Measurements from ENCODE around the gene KIF3C.
A peak's percentile ranks its signal among the peaks of the same experiment; 100 is the strongest.
"Not testable (repeated sequence)": the region's sequence is repeated elsewhere in the genome, so short reads cannot be mapped to it uniquely, and the experiment has no call there.

The KIF3C gene

DNA sequence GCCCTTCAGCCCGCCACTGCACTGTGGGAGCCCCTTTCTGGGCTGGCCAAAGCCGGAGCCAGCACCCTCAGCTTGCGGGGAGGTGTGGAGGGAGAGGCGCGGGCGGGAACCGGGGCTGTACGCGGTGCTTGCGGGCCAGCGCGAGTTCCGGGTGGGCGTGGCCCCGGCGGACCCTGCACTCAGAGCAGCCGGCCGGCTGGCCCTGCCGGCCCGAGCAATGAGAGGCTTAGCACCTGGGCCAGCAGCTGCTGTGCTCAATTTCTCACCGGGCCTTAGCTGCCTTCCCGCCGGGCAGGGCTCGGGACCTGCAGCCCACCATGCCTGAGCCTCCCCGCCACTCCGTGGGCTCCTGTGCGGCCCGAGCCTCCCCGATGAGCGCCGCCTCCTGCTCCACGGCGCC lies 66.9 kb downstream of the KIF3C start:
- not testable (repeated sequence) for DNase-seq

DNA sequence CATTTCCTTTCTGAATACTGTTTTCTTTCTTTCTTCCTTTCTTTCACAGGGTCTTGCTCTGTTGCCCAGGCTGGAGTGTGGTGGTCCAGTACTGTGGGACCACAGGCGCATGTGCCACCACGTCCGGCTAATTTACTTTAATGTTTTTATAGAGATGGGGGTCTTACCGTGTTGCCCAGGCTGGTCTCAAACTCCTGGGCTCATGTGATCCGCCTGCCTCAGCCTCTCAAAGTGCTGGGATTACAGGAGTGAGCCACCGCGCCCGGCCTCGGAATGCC lies 68.7 kb downstream of the KIF3C start:
- DNase-seq, result not testable (repeated sequence)

DNA sequence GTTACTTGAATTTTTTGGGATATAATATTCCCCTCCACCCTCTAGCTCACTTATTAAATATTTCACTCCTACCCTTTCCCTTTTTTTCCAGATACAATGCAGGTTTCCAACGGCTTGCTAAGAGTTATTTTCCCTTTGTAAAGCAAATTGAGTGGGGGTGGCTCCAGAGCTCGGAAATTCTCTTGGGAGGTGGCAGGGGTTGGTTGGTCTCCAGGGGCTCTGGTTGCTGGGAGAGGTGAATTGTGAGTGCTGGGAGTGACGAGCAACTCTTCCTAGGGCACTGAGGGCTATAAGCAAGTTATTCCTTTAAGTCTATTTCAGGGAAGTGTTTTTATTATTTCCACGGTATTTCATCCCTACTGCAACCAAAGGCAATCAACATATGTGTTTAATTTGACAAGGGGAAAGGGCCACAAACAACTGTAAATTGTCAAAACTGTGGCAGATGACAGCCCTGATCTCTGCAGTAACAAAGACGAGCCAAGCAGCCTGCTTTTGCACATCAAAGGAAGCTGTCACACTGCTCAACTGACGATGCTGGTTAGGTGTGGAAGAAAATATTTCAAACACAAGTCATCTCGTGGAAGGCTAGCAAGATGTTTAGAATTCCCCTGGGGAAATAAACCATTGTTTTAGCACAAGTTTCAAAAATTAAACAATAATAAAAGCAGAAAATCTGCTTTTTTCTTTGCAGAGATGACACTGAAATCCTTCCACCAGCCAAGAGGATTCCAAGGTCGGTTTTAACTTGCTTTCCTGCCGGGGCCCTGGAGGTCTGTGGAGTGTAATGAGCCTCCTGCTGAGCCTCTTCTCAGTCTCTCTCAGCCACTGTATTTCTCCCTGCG lies 69.2 kb downstream of the KIF3C start:
- no peak for DNase-seq

DNA sequence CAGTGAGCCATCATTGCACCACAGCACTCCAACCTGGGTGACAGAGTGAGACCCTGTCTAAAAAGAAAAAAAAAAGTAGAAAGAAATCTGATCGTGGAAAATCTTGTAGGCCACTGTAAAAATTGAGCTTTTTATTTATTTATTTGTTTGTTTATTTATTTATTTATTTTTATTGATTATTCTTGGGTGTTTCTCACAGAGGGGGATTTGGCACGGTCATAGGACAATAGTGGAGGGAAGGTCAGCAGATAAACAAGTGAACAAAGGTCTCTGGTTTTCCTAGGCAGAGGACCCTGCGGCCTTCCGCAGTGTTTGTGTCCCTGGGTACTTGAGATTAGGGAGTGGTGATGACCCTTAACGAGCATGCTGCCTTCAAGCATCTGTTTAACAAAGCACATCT lies 72.7 kb downstream of the KIF3C start:
- DNase-seq, result not testable (repeated sequence)

DNA sequence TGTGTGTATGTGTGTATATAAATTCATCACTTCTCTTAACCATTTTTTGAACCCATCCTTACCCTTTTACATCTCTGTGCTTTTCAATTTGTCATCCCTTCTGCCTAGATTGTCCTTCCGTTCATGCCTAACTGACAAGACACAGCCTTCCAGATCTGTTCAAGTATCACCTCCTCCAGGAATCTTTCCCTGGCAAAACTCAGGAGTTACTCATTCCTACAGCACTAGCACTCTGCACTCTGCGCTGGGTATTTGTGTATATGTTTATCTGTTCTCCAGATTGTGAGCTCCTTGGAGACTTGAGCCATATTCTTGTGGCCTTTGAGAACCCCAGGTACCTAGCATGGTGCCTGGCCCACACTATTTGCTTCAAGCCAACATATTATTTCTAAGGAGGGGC lies 77.2 kb downstream of the KIF3C start:
- no peak for DNase-seq

DNA sequence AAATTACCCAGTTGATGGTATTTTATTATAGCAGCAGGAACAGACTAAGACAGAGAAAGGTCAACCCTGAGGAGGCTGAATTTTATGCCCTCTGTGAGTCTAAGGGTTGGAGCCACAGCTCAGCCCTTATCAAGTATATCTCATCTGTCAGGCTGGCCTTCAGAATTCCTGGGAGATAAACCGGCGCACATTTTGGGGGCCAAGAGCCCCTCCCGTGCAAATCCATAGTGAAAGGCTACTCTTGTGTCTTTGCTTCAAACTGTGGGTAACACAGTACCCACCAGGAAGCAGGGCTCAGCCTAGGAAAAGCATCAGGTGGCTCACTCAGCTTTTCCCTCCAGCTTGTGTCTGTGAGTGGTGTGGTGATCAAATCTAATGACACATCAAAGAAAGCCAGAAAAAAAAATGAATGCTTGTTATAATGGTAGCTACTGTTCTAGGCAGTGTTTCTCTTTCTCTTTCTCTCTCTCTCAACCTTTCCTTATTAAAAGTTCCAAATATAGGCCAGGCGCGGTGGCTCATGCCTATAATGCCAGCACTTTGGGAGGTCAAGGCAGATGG lies 79.0 kb downstream of the KIF3C start:
- no peak for DNase-seq

DNA sequence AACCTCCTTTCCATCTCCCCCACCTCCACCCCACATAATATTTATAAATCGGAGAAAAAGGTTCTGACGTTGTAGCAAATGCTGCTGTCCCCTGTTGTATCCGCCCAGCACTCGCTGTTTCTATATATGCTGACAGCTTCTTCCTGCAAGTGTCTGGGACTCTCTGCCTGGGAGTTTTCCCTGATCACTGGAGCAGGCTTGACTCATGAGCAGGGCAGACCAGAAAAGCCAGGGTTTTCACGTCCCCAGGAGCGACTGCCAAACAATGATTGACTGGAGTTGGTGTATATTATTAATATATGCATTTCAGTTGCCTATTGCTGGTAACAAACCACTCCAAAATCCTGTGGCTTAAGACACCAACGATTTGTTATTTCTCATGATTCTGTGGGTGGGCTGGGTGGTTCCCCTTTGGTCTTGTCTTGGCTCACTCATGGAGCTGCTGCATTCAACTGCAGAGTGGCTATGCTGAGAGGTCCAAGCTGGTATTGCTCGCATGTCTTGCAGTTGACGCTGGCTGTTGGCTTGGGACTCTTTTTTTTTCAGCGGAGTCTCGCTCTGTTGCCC lies 82.8 kb downstream of the KIF3C start:
- no peak for DNase-seq

DNA sequence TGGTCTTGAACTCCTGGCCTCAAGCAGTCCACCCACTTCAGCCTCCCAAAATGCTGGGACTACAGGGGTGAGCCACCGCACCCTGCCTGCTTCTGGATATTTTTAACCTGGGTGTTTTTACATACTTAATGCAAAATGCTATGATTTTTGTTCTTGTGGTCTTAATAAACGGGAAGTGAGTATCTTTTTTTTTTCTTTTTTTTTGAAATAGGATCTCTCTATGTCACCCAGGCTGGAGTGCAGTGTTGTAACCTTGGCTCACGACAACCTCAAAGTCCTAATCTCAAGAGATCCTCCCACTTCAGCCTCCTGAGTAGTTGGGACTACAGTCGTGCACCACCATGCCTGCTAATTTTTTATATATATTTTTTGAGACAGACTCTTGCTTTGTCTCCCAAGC lies 84.8 kb downstream of the KIF3C start:
- no peak for DNase-seq

DNA sequence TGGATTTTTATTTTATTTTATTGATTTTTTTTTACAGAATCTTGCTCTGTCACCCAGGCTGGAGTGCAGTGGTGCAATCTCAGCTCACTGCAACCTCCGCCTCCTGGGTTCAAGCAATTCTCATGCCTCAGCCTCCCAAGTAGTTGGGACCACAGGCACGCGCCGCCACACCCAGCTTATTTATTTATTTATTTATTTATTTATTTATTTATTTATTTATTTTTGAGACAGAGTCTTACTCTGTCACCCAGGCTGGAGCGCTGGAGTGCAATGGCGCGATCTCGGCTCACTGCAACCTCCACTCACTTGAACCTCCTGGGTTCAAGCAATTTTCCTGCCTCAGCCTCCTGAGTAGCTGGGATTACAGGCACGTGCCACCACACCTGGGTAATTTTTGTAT lies 86.0 kb downstream of the KIF3C start:
- DNase-seq, result not testable (repeated sequence)

DNA sequence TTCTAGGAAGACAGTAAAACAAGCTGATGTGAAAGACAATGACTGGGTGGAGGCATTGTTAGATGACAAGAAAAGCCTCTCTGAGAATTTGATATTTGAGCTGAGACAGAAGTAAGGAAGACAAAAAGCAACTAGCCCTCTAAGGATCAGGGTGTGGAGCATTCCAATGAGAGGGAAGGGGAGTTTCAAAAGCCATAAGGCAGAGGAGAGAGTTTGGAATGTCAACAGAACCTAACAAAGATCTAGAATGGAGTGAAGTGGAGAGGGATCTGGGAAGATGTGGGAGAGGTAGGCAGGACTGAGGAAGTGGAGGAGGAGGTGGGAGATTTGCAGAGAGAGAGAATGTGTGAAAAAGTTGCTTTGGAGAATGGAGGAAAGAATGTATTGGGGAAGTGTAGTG lies 86.7 kb downstream of the KIF3C start:
- DNase-seq, result no peak

DNA sequence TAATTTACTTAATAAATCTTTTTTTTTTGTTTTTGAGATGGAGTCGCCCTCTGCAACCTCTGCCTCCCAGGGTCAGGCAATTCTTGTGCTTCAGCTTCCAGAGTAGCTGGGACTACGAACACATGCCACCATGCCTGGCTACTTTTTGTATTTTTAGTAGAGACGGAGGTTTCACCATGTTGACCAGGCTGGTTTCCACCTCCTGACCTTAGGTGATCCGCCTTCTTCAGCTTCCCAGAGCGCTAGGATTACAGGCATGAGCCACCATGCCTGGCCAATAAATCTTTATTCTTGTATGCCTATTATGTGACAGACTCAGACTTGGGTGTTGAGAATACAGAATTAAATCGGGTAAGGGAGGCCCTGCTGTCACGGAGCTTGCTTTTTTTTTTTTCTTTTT lies 87.3 kb downstream of the KIF3C start:
- DNase-seq, result no peak

DNA sequence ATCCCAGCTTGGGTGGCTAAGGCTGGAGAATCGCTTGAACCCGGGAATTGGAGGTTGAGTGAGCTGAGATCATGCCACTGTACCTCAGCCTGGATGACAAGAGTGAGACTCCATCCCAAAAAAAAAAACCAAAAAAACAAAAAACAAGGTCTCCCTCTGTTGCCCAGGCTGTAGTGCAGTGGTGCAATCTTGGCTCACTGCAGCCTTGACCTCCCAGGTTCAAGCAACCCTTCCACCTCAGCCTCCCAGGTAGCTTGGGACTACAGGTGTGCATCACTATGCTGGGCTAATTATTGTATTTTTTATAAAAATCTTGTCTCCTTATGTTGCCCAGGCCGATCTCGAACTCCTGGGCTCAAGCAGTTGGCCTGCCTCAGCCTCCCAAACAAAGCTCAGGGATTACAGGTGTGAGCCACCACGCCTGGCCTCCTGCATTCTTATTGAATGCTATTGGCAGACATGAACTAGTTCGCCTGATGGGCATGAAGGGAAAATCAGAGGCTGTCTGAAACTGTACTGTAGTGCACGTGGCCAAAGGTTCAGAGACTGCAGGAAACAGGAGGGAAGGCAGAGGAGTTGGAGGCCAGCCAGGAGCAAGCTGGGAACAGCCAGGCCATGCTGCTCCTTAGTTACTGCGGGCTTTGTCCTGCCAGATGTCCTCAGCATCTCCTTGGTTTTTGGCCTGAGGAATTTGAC lies 88.0 kb downstream of the KIF3C start:
- DNase-seq, result no peak

DNA sequence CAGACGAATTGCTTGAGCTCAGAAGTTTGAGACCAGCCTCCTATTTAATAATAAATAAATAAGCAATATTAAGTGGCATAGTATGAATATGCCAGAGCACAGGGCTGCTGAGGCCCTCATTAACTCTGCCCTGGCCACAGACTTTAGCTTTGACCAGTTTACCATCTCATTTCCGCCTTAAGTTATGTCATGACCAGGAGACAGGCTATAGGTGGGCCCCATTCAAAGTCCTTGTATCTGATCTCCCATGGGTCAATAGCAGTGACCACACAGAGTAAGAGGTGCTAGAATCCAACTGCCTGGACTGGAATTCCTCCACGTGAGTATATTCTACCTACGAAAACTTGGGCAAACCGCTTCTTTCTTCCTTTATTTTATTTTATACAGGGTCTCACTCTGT lies 90.6 kb downstream of the KIF3C start:
- no peak for DNase-seq

DNA sequence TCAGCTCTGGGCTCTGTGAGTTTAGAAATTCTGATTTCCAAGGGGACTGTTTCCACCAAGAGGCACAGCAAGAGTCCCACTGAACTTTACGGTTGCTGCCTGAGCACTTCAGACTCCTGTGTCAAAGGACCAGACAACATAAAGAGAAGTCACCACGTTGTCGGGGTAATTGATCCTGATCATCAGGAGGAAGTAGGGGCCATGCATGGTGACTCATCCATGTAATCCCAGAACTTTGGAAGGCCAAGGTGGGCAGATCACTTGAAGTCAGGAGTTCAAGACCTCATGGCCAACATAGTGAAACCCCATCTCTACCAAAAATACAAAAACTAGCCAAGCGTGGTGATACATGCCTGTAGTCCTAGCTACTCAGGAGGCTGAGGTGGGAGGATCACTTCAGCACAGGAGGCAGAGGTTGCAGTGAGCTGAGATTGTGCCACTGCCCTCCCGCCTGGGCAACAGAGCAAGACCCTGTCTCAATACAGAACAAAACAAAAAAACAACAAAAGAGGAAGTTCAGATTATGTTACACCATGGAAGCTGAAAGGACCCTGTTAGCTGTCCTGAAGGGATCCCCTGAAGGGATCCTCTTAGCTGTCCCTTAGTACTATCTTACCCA lies 94.6 kb downstream of the KIF3C start:
- no peak for DNase-seq

DNA sequence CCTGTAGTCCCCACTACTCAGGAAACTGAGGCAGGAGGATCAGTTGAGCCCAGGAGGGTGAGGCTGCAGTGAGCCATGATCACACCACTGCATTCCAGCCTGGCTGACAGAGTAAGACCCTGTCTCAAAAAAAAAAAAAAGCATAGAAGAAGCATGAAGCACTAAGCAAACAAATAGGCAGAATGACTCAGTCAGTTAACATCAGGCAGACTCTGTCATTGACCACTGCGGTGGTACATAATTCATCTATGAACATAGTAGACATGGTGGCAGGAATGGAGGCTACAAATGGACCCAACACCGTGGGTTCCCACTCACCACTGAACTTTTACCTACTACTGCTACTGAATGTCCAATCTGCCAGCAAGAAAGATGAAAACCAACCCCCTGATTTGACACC lies 96.4 kb downstream of the KIF3C start:
- no peak for DNase-seq

DNA sequence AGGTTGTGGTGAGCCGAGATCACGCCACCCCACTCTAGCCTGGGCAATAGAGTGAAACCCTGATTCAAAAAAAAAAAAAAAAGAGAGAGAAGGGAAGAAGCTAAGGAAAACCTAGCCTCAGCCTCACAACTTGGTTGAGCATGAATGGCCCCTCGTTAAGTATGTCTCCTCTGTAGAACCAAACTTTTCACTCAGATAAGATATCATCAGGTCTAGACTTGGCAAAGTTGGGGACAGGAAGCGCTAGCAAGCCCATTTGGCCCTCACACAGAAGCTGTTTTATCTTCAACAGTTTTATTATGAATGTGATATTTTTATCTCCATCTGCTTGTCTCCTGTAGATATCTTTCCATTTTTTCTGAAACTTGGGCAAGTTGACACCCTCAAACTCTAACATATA lies 100.5 kb downstream of the KIF3C start:
- no peak for DNase-seq

DNA sequence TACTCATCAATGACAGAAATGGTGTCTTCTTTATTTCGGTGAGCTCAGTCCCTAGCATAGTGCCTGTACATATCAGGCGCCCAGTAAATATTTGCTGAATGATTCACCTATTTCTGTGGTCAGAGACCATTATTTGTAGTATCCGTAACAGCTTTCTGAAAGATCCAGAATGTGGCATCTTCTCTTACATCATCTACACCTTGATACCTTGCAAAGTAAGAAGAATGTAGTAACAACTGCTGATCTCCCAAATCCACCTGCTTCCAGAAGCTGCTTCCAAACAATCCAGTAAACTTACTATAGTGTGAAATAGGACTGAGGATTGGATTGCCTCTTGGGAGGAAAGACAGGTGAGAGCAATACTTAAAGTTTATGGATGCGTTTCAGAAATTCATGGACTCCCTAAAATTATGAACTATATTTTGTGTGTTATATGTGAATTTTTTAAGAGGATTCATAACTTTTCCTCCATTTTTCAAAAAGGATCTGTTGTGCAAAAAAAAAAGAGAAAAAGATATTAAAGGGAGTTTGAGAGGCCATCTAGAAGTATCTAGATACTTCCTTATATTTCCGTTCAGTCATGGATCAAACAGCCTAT lies 103.1 kb downstream of the KIF3C start:
- no peak for DNase-seq

DNA sequence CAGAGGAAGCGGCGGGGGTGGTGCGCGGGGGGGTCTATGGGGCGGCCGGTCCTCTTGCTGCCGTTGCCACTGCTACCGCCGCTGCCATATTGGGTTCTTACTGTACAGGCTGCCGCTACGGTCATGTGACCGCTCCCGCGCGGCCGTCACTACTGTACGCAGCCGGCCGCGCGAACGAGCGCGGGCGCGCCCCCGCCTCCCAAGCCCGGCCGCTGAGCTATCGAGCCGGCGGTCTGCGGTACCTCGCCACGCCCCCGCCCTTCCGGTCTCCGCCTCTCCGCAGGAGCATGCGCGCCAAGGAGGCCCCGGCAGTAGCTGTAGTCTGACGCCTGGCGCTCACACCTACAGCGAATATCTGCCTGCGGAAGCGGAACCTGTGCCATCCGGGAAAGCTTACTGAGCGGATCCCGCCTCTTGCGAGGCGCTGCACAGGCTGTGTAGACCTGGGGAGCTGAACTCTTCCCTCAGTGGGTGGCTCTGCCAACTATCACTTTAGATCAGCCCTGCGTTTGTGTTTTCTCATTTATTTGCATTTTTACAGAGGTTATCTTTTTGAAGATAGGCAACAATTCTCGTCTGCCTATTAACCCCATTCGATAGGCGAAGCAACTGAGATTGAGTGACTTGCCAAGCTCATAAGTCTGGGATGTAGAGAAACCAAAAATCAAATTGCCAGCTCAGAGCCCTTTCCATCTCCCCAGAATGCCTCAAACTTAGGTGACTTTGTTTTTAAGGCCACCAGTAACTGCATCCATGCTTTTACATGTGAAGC lies 103.8 kb downstream of the KIF3C start, which contains the start of gene ASXL2:
Gene ASXL2 (minus strand): TSS at position 127 of the 772 bp plus-strand sequence. CDS start 265 bp downstream, outside the sequence.
- peak; percentile 97 to 98 for DNase-seq

DNA sequence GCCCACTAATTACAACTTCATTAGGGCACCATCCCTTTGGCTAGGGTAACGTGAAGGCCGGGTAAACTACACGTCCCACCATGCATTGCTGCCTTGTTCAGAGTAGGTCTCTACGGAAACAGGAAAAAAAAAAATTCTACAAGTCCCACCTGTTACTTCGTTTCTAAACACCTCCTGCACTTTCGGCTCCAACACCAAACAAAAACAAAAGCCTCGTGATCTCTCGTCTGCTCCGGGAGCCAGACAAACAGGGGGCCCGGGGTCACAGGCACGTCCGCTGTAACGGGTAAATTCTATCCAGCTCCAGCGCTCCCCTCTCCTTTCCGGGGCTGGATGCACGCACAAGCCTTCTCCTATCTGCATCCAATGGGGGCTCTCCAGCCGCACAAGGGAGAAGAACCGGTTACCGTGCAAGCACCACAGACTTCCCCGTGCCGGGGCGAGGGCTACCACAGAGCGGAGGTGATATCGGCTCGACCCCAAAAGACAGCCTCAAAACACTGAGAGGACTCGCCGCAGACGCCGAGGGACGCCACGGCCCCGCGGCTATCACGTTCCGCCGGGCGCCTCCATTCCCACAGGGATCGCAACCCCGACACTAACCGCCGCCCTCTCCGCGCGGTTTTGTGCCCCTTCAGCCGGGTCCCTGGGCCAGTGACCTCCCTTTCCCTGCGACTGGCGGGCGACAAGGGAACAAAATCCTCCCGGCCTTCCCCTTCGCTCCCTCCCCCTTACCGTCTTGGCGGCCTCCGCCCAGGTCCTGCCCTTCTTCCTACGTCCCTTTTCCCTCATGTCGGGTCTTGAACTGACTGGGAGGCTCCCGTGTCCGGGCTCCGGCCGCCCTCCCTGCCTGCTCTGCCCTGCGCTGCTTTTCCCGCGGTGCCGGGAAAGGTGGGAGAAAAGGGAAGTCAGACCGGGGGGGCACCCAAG lies 104.6 kb downstream of the KIF3C start:
- DNase-seq, result peak; percentile 33 to 55

All from stimulated activated CD4-positive, alpha-beta T cell treated with anti-CD3 and anti-CD28 coated beads, Interleukin-4, amount 100 ng/mL, for 4 hours (primary cell).